Tibial nerve (tissue), 4 donors: Measurements from ENCODE around the gene SAMMSON.

Experiments used
- EP300 ChIP-seq, 2 donors: sonication (generic); formaldehyde crosslinking; IDR thresholded peaks; one replicate each; pipeline ENCODE4 v1.6.1; 2017; ENCODE audit warnings: antibody characterized with exemption in 2 of 2, mild to moderate bottlenecking in 1 of 2
- POLR2A ChIP-seq, 2 donors: fragments of 450-650 bp; IDR thresholded peaks; one replicate each; pipeline ENCODE4 v1.6.1; 2017; ENCODE audit warnings: antibody characterized with exemption in 2 of 2, mild to moderate bottlenecking in 2 of 2, moderate library complexity in 2 of 2
- TF ChIP-seq, protein P1 (sequence below), 5 experiments: fragments of 200-600 bp in 3 of 5; fragments of 450-650 bp in 2 of 5; sonication (generic) in 3 of 5; IDR thresholded peaks; one replicate each; pipeline ENCODE4 v1.5.1; 2016 to 2019; ENCODE audit warnings: antibody characterized with exemption in 5 of 5, mild to moderate bottlenecking in 3 of 5, moderate library complexity in 2 of 5

- TF ChIP-seq, protein P1, sequence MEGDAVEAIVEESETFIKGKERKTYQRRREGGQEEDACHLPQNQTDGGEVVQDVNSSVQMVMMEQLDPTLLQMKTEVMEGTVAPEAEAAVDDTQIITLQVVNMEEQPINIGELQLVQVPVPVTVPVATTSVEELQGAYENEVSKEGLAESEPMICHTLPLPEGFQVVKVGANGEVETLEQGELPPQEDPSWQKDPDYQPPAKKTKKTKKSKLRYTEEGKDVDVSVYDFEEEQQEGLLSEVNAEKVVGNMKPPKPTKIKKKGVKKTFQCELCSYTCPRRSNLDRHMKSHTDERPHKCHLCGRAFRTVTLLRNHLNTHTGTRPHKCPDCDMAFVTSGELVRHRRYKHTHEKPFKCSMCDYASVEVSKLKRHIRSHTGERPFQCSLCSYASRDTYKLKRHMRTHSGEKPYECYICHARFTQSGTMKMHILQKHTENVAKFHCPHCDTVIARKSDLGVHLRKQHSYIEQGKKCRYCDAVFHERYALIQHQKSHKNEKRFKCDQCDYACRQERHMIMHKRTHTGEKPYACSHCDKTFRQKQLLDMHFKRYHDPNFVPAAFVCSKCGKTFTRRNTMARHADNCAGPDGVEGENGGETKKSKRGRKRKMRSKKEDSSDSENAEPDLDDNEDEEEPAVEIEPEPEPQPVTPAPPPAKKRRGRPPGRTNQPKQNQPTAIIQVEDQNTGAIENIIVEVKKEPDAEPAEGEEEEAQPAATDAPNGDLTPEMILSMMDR (IDR thresholded peaks at IDR 0.05): no peak
- TF ChIP-seq POLR2A (IDR thresholded peaks at IDR 0.05) (no peak), EP300 (IDR thresholded peaks at IDR 0.05) (no peak)
Measured at GRCh38 chr3:69993757-69994156, 5.8 kb upstream of the SAMMSON start.
